PC-3 (cell line): ENCODE measurements around the gene GDAP2. TPM values are rescaled to one million over a fixed set of nuclear protein-coding genes. Genes with fewer than 3 reads are reported as not detected.

Experiments
- ATAC-seq: fragments of 200-7000 bp; cut with Tn5 transposase; 2 replicates; pipeline ENCODE4 v1.9.1; 2020; ENCODE audit warnings: mild to moderate bottlenecking, moderate library complexity
- BruUV-seq: library from RNA; stranded (reverse); fragments of 400-500 nt; replicated peaks from 2 replicates; lab custom pipeline; 2021; lab: Mats Ljungman, UMichigan
- CTCF ChIA-PET: fragments of 300-600 bp; sonication (Branson Sonifier 250); formaldehyde crosslinking; loops from one replicate; lab custom pipeline; 2022; ENCODE audit warnings: antibody characterized with exemption; lab: Charles Lee
- POLR2A ChIA-PET: fragments of 300-600 bp; sonication (Branson Sonifier 250); formaldehyde crosslinking; loops from one replicate; lab custom pipeline; 2022; ENCODE audit warnings: antibody characterized with exemption; ENCODE audit not compliant: unreplicated experiment; lab: Charles Lee
- DNase-seq: peaks from one replicate; pipeline ENCODE4 v3.0.0-alpha.2; 2015
- H2AFZ ChIP-seq: fragments of 300-600 bp; sonication (generic); 2 replicates; pipeline ENCODE4 v1.6.0; 2016; ENCODE audit warnings: antibody characterized with exemption, low read length
- H3F3A ChIP-seq: fragments of 300-600 bp; sonication (generic); one replicate; pipeline ENCODE4 v1.6.0; 2017; ENCODE audit warnings: antibody characterized with exemption, low read length, control low read depth, mild to moderate bottlenecking; ENCODE audit not compliant: unreplicated experiment
- H3K27ac ChIP-seq: fragments of 300-600 bp; sonication (generic); 2 replicates; pipeline ENCODE4 v1.5.1; 2016; ENCODE audit warnings: mild to moderate bottlenecking, low read length
- H3K27me3 ChIP-seq: fragments of 300-600 bp; sonication (generic); 2 replicates; pipeline ENCODE4 v1.6.1; 2016; ENCODE audit warnings: low read length, mixed read lengths
- H3K36me3 ChIP-seq: fragments of 300-600 bp; sonication (generic); 2 replicates; pipeline ENCODE4 v1.6.1; 2016; ENCODE audit warnings: low read depth, mixed run types, low read length, mixed read lengths
- H3K4me1 ChIP-seq: fragments of 300-600 bp; sonication (generic); 2 replicates; pipeline ENCODE4 v1.5.1; 2016; ENCODE audit warnings: low read length; ENCODE audit not compliant: insufficient read depth
- H3K4me2 ChIP-seq: fragments of 300-600 bp; sonication (generic); 2 replicates; pipeline ENCODE4 v1.6.0; 2016; ENCODE audit warnings: low read length
- H3K4me3 ChIP-seq: fragments of 300-600 bp; sonication (generic); 2 replicates; pipeline ENCODE4 v1.5.1; 2016; ENCODE audit warnings: mild to moderate bottlenecking, low read length, mixed read lengths
- H3K79me2 ChIP-seq: fragments of 300-600 bp; sonication (generic); 2 replicates; pipeline ENCODE4 v1.6.1; 2017; ENCODE audit warnings: low read length, mixed read lengths
- H3K9ac ChIP-seq: fragments of 300-600 bp; sonication (generic); 2 replicates; pipeline ENCODE4 v1.6.0; 2016; ENCODE audit warnings: mild to moderate bottlenecking, low read length
- H3K9me2 ChIP-seq: fragments of 300-600 bp; sonication (generic); replicated peaks from 2 replicates; pipeline ENCODE4 v1.6.1; 2016; ENCODE audit warnings: mixed run types, low read length, mixed read lengths
- H3K9me3 ChIP-seq: fragments of 300-600 bp; sonication (generic); 2 replicates; pipeline ENCODE4 v1.6.1; 2016; ENCODE audit warnings: low read length, mixed read lengths
- H4K20me1 ChIP-seq: fragments of 300-600 bp; sonication (generic); 2 replicates; pipeline ENCODE4 v1.6.1; 2016; ENCODE audit warnings: low read length, mixed read lengths
- EZH2 ChIP-seq: fragments of 300-600 bp; sonication (generic); IDR thresholded peaks from one replicate; pipeline ENCODE4 v1.6.1; 2017; ENCODE audit warnings: antibody characterized with exemption, mild to moderate bottlenecking, low read length; ENCODE audit not compliant: unreplicated experiment
- EZH2phosphoT487 ChIP-seq: fragments of 300-600 bp; sonication (generic); IDR thresholded peaks from 2 replicates; pipeline ENCODE4 v1.6.1; 2018; ENCODE audit warnings: mild to moderate bottlenecking, antibody characterized with exemption, low read length, borderline replicate concordance
- intact Hi-C: fragments of 100-400 bp; cut with micrococcal nuclease; formaldehyde crosslinking; loops from 2 replicates; pipeline ENCODE4 v1.9.0; 2023
- total RNA-seq: library from RNA; depleted of rRNA; stranded (reverse); fragments of >200 nt; gene quantifications from 2 replicates; pipeline ENCODE4 v1.2.3, GENCODE V29; 2014
- TF ChIP-seq, protein P1 (sequence below): fragments of 300-600 bp; sonication (generic); conservative IDR thresholded peaks from 2 replicates; pipeline ENCODE4 v1.5.1; 2017; ENCODE audit warnings: antibody characterized with exemption, low read depth, mild to moderate bottlenecking, low read length

GDAP2 gene
- total RNA-seq, 1 experiment from 2014 or later = 20.7 TPM

DNA sequence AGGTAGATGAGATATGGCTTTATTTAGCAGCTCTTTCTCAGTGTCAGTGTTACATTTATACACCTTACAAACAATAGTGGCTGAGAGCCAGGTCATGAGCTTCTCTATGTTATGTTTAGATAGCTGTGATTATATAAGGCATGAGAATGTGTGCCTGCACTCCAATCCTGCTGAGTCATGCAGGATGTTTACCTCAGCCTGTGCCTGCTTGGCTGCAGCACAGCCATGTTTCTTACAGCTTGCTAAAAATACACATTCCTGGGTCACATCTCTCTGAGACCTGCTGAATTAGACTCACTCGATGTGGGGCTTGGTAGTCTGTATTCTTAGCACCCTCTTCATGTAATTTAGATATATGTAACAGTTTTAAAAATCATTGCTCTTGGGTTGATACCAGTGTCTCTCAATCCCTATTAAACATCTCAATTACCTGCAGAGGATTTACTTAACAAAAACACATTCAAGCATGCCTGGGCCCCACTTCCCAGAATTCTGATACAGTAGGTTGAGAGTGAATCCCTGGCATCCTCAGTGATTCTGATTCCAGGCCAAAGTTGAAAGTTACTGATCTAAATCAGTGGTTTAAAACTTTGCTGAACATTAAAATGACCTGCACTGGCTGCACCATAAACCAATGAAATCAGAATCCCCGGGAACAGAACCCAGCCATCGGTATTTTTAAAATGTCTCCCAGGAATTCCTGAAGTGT is 107.5 kb downstream of the GDAP2 start:
- Histone ChIP-seq H3K4me3 (no peak overlapping the region), H3K27ac (peak overlapping the region; percentile 81), H2AFZ (no peak overlapping the region), H4K20me1 (no peaks in the 10 kb centered on the region), H3K9ac (peak overlapping the region; percentile 52), H3K27me3 (no peaks in the 10 kb centered on the region), H3K9me3 (no peaks in the 10 kb centered on the region), H3K4me2 (peak overlapping the region; percentile 57), H3F3A (peaks cover 4% of the 10 kb centered on the region), H3K79me2 (no peaks in the 10 kb centered on the region), H3K36me3 (no peaks in the 10 kb centered on the region), H3K9me2 (no peaks in the 10 kb centered on the region), H3K4me1 (peaks cover 42% of the 10 kb centered on the region)
- peak; percentile 76 for ATAC-seq
- CTCF ChIA-PET = interaction anchor here (0.6 to 1.1 kb wide), 3 partner anchors 27 to 272 kb away, joined by 3 to 5 read pairs (median 3); no protein-coding TSS in a partner anchor
- TF ChIP-seq, protein P1, sequence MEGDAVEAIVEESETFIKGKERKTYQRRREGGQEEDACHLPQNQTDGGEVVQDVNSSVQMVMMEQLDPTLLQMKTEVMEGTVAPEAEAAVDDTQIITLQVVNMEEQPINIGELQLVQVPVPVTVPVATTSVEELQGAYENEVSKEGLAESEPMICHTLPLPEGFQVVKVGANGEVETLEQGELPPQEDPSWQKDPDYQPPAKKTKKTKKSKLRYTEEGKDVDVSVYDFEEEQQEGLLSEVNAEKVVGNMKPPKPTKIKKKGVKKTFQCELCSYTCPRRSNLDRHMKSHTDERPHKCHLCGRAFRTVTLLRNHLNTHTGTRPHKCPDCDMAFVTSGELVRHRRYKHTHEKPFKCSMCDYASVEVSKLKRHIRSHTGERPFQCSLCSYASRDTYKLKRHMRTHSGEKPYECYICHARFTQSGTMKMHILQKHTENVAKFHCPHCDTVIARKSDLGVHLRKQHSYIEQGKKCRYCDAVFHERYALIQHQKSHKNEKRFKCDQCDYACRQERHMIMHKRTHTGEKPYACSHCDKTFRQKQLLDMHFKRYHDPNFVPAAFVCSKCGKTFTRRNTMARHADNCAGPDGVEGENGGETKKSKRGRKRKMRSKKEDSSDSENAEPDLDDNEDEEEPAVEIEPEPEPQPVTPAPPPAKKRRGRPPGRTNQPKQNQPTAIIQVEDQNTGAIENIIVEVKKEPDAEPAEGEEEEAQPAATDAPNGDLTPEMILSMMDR = no peak
- no peak for TF ChIP-seq EZH2
- no peak for TF ChIP-seq EZH2phosphoT487
- POLR2A ChIA-PET = interaction anchor here (0.6 to 1.1 kb wide), 3 partner anchors 13 to 215 kb away, joined by 3 to 7 read pairs (median 4); no protein-coding TSS in a partner anchor
- DNase-seq = peak; percentile 97
- no TSS peak for BruUV-seq
- intact Hi-C loops = no loop called here

DNA sequence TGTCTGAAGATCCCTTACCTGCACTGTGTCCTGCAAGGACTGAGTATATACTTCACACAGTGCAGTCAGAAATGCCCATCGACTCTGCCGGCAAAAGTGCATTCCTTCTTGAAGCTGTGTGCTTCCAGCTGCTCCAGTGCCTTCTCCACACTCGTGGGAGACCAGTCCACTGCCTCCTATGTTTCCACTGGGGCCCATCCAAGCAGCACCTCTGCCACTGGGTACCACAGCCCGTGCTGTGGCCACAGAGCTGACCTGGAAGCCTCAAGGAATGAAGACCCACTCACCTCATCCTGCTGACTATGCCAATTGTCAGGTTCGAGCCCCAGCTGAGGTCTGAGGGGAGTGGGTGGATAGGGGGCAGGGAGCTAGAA is 108.1 kb downstream of the GDAP2 start:
- Histone ChIP-seq H2AFZ (0 out of 2 replicates have a peak overlapping the region, but pooled peaks have one; percentile 27), H4K20me1 (no peaks in the 10 kb centered on the region), H3K4me1 (peaks cover 38% of the 10 kb centered on the region), H3K36me3 (no peaks in the 10 kb centered on the region), H3K9me2 (no peaks in the 10 kb centered on the region), H3K4me2 (peak overlapping the region; percentile 57), H3F3A (no peaks in the 10 kb centered on the region), H3K27me3 (no peaks in the 10 kb centered on the region), H3K9ac (peak overlapping the region; percentile 52), H3K9me3 (no peaks in the 10 kb centered on the region), H3K79me2 (no peaks in the 10 kb centered on the region), H3K4me3 (0 out of 2 replicates have a peak overlapping the region, but pooled peaks have one; percentile 9), H3K27ac (peak overlapping the region; percentile 81)
- TF ChIP-seq, protein P1 = no peak
- no peak for TF ChIP-seq EZH2phosphoT487
- no peak for TF ChIP-seq EZH2
- BruUV-seq = TSS peak; percentile 81
- POLR2A ChIA-PET = interaction anchor here (0.6 to 1.1 kb wide), 2 partner anchors 13 to 215 kb away, joined by 3 to 4 read pairs; no protein-coding TSS in a partner anchor
- ATAC-seq = peak; percentile 22
- peak; percentile 19 for DNase-seq
- intact Hi-C loops = no loop called here
- CTCF ChIA-PET = interaction anchor here (0.6 to 1.1 kb wide), 3 partner anchors 26 to 271 kb away, joined by 3 to 5 read pairs (median 3); no protein-coding TSS in a partner anchor
